GM12801 (cell line): ENCODE data around the gene LLPH.

Experiments
- CTCF ChIP-seq: IDR thresholded peaks from one replicate; pipeline ENCODE4 v1.5.1; 2011; ENCODE audit warnings: control low read depth; ENCODE audit not compliant: insufficient read length; ENCODE audit errors: extremely low read depth

LLPH gene

GRCh38 chr12:66139328-66139727, 8.8 kb upstream of the LLPH start:
- no peak for TF ChIP-seq CTCF

- TF ChIP-seq CTCF: no peak
Observed at GRCh38 chr12:66137937-66138336, 7.4 kb upstream of the LLPH start.

- no peak for TF ChIP-seq CTCF
Observed at GRCh38 chr12:66132408-66132807, 1.9 kb upstream of the LLPH start.

GRCh38 chr12:66131067-66131688, 628 bp upstream of the LLPH start:
- TF ChIP-seq CTCF: no peak

- TF ChIP-seq CTCF: no peak
Observed at GRCh38 chr12:66129934-66130266, 650 bp downstream of the LLPH start.

- TF ChIP-seq CTCF: no peak
Observed at GRCh38 chr12:66127650-66128049, 2.9 kb downstream of the LLPH start.

- no peak for TF ChIP-seq CTCF
Observed at GRCh38 chr12:66120477-66120876, 10.1 kb downstream of the LLPH start.

GRCh38 chr12:66119870-66120241, 10.7 kb downstream of the LLPH start:
- no peak for TF ChIP-seq CTCF
